ENCODE measurements around the gene ITGAD. TPM values are rescaled to one million over a fixed set of nuclear protein-coding genes. Genes with fewer than 3 reads are reported as not detected.

ITGAD gene
- total and polyA plus RNA-seq, 10 donors, result 1.2 to 25.8 (median 17.2) TPM

- Histone ChIP-seq H3K4me3 (peak within 1 kb of the TSS; percentile 14 to 68 (median 38)), H3K27ac (peak within 1 kb of the TSS; percentile 35 to 85 (median 82)), H3K36me3 (peaks cover 0 to 42% (median 1%) of the 10 kb centered on the region in 6 donors), H3K27me3 (replicated peaks in 1 of 7) (peaks cover 0 to 56% (median 17%) of the 10 kb centered on the region in 7 donors), H3K4me1 (peaks cover 12 to 74% (median 37%) of the 10 kb centered on the region in 6 donors), H3K9me3 (no peaks in the 10 kb centered on the region)
- WGBS, 5 donors, result 3 to 5% (median 4%) methylated on average over 34 to 63 of the region's 63 CpGs
- intact Hi-C loops (cut with DNase I; ENCODE audit: low total_unique reads), result no loop called here
- peak in 2 of 3 donors; percentile 42 to 49 for TF ChIP-seq POLR2AphosphoS5 (IDR thresholded peaks at IDR 0.05)
- TF ChIP-seq CTCF (IDR thresholded peaks at IDR 0.05 in 8 of 11, conservative IDR thresholded peaks at IDR 0.05 in 3 of 11), result no peak
- peak; percentile 78 for DNase-seq
Measured at GRCh38 chr16:31471875-31472708, 79.0 kb downstream of the ITGAD start, which contains the start of gene TGFB1I1. Gene TGFB1I1, plus strand, starts transcription at chr16:31472152. Its CDS starts 37 bp downstream, at chr16:31472189.

- intact Hi-C loops (cut with DNase I; ENCODE audit: low total_unique reads), result no loop called here
- Histone ChIP-seq H3K4me3 (peak overlapping the region; percentile 14 to 68 (median 38)), H3K27ac (peak overlapping the region; percentile 35 to 85 (median 82)), H3K9me3 (no peaks in the 10 kb centered on the region), H3K36me3 (peaks cover 0 to 44% (median 0%) of the 10 kb centered on the region in 6 donors), H3K27me3 (replicated peaks in 1 of 7) (peaks cover 0 to 63% (median 17%) of the 10 kb centered on the region in 7 donors), H3K4me1 (peaks cover 9 to 74% (median 40%) of the 10 kb centered on the region in 6 donors)
- 52 to 66% (median 59%) methylated on average over 20 of the region's 20 CpGs for WGBS, 5 donors
- DNase-seq, result peak; percentile 80
- TF ChIP-seq CTCF (IDR thresholded peaks at IDR 0.05 in 8 of 11, conservative IDR thresholded peaks at IDR 0.05 in 3 of 11) (peak in 9 of 11 experiments; percentile 24 to 60 (median 56)), POLR2AphosphoS5 (IDR thresholded peaks at IDR 0.05) (peak; percentile 37 to 48 (median 41)), POLR2A (IDR thresholded peaks at IDR 0.05) (no peak)
Measured at GRCh38 chr16:31472709-31473203, 79.6 kb downstream of the ITGAD start.

DNA sequence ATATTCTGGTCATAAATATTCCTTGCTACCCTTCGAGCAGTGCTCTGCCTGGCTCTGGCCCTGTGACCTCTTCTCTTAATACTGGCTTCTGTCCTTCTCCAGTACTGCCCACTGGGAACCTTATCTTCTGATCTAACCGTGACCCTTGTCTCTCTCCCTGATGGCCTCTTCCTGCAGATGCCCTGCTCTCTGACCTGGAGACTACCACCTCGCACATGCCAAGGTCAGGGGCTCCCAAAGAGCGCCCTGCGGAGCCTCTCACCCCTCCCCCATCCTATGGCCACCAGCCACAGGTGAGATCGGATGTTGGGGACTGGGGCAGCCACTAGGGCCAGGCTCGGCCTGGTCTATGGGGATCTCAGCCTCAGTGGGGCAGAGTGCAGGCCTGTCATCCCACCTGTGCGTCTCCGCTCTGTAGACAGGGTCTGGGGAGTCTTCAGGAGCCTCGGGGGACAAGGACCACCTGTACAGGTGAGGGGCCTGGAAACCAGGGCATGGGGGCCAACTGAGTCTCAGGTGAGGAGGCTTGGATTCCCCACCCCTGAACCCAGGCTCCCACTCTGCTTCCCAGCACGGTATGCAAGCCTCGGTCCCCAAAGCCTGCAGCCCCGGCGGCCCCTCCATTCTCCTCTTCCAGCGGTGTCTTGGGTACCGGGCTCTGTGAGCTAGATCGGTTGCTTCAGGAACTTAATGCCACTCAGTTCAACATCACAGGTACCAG, 80.3 kb downstream of the ITGAD start:
- TF ChIP-seq POLR2AphosphoS5 (IDR thresholded peaks at IDR 0.05) (no peak), CTCF (IDR thresholded peaks at IDR 0.05 in 8 of 11, conservative IDR thresholded peaks at IDR 0.05 in 3 of 11) (no peak), POLR2A (IDR thresholded peaks at IDR 0.05) (no peak)
- Histone ChIP-seq H3K9me3 (no peaks in the 10 kb centered on the region), H3K36me3 (peaks cover 0 to 50% (median 0%) of the 10 kb centered on the region in 6 donors), H3K27me3 (replicated peaks in 1 of 7) (peaks cover 0 to 65% (median 17%) of the 10 kb centered on the region in 7 donors), H3K27ac (peak overlapping the region in 1 of 8 donors; percentile 82), H3K4me3 (peak overlapping the region in 2 of 8 donors; percentile 39 to 68), H3K4me1 (peaks cover 9 to 75% (median 44%) of the 10 kb centered on the region in 6 donors)
- peak; percentile 69 for DNase-seq
- WGBS, 5 donors, result 87 to 92% (median 88%) methylated on average over 17 of the region's 17 CpGs
- intact Hi-C loops (cut with DNase I; ENCODE audit: low total_unique reads), result no loop called here
